Epidermal melanocyte (primary cell): Measurements from ENCODE around the gene DGKB.

Source experiments
- DNase-seq: peaks from one replicate; pipeline ENCODE4 v3.0.0; 2011; ENCODE audit warnings: low spot score; ENCODE audit not compliant: insufficient read length

The DGKB gene

DNA sequence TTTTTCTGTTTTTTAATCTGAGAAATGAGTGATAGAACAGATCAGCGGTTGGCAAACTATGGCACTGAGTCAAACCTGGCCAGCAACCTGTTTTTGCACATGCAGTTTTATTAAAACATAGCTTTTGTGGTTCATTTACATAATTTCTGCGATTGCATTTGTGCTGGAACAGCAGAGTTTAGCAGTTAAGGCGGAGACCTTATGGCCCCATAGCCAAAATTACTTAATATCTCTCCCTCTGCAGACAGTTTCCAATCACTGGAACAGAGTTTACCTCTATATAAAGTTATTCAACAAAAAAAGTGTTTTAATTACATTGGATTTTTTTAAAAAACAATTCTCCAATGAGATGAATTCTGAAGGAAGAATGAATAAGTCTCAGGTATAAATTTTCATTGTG is 212.1 kb downstream of the DGKB start:
- DNase-seq: no peak

DNA sequence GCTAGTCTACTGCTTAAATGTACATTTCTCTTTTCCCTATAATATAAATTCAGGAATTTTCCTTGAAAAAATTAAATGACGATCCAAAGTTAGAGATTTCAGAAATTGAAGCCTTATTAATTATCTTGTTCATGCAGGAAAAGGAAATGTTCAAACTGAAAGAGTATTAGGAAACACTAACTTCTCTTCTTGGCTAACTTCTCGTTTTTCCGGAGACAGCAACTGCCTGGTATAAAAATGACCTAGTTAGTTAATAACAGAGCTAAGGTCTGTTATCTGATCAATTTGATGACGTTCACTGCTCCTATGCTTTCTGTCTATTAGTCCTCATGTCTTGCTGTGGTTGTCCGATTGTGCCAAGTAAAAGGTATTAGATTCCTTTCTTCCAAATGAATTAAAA is 212.5 kb downstream of the DGKB start:
- DNase-seq: no peak

DNA sequence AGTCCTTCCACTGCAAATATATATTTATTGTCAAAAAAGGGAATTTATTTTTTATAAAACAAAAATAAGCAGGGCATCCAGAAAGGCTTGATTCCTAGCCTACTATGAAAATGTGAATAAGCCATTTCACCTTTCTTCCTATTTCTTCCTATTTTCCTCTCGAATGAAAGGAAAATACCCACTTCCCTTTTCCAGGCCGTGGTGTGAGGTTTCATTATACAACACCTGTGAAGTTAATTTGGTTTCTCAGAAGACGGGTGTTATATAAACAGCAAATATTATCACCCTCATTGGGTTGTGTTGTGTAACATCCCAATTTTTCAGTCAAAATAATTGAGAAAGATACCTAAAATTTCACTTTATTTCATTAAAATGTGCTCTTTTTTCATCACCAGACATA is 214.3 kb downstream of the DGKB start:
- DNase-seq: no peak

DNA sequence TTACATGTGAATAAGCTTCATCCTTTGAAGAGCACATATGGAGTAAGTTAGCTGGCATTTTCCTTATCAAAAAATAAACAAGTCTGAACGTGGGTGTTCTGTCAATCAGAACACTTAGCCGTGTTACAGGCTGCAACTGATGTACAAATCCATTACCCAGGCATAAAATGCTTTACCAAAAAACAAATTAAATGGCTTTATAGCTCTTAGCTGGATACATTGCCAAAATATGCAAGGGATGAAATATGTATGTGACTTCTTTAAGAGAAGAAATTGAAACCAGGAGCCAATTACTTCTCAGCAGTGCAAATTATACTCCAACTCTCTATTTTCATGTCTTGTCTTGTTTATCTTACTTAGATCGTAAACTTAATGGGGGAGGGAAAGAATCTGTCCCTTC is 214.8 kb downstream of the DGKB start:
- no peak for DNase-seq

DNA sequence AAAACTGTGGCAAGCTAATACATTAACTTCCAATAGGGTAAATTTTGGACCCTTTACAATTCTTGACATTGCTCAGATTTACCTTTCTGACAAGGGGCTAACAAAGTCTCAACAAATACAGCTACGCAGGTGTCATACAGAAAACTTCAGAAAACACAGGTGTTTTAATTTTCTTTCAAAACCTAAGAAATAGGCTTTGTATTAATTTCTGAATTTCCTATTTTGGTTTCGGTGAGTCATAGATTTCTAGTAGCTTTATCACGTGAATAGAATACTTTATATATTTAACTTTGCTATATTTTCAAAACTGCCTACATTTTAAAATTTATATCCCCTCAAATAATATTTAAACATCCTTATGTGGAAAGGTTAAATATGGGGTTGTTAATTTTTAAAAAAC is 215.3 kb downstream of the DGKB start:
- no peak for DNase-seq

DNA sequence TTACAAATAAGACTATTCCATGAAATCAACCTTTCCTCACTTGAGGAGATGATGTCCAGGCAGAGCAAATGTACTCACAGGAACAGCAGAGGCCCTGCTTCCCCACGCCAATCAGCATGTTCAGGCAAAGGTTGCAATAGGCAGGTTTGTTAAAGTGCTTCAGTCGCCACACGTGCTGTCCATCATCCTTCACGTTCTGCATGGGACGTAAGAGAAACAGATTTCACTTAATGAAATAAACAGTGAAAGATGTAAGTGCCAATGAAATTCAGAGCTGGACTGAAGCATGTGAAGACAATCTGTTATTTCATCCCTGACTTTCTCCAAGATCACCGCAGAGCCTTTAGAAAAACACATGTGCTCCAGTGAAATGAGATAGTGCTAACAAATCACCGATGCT is 217.4 kb downstream of the DGKB start:
- no peak for DNase-seq

DNA sequence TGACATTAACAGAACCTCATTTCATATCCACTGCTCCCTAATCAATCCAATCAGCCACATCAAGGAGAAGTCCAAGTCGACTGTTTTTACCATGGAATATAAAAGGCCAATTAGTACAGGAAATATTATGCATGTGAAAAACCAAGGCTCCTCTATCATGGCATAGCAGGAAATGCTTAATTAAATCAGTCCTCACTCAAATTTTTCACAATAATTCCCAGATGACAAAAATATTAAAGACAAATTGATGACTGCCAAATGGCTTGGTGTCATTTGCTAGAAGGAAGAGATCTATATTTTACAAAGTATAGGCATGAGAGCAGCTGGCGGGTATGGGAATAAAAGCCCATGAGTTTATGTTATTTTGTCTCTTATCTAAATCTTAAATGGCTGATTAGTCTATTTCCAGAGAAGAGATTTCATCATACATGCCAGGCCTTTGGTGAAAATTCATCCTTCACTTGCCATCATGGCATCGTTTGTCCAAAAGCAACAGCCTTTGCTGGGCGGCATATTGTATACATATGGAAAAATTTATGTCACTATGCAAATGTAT is 219.6 kb downstream of the DGKB start:
- DNase-seq: no peak

DNA sequence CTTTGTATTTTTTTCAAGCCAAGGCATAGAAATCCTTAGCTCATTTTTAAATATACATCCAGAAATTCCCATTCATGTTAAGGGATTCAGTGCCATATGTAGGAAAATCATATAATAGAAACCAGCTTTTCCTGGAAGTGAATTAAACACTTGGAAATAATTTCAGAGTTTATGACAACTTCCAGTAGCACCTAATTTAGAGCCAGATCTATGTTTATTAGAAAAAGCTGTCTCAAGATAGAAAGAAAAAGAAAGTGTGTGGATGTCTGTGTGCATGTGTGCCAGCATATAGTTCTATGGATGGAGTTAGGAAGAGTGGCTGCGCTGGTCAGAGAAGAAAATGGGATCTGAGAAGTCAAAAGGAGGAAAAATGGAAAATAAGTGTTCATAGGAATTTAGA is 225.7 kb downstream of the DGKB start:
- DNase-seq: no peak

DNA sequence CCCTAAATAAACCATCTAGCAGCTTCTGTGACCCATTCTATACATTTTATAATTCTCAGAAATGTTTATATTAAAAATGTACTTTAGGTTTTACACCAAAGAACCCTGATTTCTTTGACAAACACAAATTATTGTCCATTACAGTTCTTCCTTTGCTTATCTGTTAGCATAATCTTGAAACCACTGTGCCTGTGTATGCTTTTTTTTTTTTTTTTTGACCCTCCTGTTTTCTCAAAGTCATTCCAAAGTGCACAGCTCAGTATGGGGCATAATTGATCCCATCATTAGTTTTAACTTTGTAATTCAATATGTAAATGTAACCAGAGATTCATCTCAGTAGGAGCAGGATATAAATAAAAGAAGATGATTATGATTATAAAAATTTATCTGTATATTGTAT is 229.3 kb downstream of the DGKB start:
- no peak for DNase-seq

DNA sequence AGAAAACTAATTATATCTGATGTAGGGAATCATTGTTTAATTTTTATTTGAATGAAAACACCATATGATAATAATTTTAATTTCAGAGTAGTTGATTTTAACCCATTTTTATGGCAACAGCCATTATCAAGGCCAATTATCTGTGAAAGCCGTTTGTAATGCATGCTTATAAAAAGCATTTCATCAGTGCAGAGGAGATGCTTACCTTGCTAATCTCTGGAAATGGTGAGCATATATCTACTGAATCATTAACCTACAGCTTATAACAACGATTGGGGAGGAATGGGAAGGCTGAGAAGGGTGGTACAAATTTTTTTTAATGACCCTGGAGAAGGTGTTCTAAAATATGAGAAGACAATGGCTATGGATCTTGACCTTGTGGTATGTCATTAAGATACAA is 235.6 kb downstream of the DGKB start:
- DNase-seq: no peak

DNA sequence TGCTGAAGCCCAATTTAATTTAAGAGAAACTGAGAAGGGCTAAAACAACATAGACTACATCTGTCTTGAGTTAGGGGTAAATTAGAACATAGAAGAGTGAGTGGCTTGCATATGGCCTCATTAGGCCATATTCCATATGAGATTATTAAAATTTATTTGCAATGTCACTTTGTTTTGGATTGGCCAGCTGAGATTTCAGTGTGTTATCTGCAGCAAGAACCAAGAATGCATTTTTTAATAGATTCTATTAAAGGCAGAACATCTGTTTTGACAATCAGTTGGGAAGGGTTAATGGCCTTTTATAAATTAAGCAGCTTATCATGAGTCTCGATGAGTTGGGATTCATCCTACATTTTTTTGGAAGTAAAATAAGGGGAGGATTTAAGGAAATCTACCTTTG is 236.2 kb downstream of the DGKB start:
- no peak for DNase-seq

DNA sequence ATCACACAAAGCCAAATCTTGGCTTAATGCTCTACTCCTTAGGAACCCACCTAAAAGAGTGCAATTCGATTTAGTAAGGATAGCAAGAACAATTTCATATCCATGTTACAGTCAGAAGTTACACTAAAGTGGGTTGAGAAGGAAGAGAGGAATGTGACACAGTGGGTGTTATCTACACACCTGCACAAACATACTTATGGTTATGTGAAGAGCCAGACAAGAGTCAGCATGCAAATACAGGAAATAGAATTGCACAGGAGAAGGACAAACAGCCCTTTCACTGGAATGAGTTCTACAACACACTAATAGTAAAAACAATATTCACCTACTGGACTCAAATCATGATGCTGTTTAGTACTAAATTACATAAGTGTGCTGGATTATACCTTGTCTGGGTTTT is 262.8 kb downstream of the DGKB start:
- no peak for DNase-seq

DNA sequence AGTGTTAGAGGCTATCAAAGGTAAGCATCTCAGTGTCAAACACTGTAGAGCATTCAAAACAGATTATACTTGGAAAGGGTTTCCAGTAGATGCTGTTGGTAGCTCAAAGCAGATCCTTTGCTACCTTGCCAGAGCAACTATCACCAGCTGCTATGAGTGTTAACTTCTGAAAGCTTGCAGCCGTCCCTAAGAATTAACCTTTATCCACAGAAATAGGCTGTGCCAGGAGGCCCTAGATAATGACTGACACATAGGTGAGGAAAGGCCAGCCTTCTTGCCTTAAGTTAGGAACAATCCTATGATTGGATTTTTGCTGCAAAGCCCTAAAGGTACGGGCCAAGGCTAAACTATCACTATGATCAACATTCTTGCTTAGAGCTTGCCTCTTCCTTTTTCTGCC is 263.2 kb downstream of the DGKB start:
- no peak for DNase-seq

DNA sequence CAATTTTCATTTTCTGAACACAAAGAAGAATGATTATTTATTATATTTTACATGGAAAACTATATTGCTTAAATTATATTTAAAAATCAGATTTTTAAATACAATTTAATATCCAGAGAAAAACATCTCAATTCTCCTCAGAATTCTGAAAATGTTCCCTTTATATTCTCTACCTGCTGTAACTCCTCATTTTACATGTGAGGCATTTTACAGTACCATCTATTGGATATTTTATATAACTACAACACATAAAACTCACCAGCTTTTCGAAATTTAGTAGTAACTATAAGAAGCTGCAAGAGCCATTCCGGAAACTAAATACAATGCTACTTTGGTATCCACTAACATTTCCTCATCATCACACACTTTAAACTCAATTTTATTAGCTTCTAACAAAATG is 264.6 kb downstream of the DGKB start:
- no peak for DNase-seq

DNA sequence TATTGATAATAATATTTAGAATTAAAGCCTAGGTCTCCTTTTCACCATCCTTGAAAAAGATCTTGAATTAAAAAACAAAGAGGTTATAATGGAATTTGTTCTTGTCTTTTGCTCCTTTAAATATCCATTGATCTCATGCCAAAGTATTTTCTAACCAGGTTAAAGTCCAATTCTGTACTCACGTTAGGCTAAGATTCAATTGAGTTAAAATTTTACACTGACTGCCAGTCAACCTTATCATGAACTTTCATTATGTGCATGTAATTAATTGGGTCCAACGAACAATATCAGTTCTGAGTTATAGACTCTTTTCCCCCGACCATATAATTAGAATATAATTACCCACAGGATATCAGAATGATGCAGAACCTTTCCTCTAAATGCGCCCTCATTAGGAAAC is 266.6 kb downstream of the DGKB start:
- no peak for DNase-seq

DNA sequence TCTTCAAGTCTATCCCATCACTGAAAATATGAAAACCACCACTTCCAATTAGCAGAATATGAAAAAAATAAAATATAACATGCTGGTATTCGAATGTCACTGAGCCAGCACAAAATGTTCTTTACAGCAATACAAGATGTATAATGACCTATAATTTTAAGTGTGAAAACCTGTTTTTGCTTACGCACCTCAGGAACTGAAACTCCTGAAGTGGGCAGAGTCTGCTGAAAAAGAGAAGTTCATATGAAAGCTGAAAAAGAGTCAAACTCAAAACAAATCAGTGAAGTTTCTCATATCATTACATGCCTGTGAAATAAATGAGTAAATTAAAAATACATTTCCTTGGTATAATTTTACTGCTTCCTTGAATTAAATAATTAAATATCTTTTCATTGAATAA is 272.5 kb downstream of the DGKB start:
- no peak for DNase-seq

DNA sequence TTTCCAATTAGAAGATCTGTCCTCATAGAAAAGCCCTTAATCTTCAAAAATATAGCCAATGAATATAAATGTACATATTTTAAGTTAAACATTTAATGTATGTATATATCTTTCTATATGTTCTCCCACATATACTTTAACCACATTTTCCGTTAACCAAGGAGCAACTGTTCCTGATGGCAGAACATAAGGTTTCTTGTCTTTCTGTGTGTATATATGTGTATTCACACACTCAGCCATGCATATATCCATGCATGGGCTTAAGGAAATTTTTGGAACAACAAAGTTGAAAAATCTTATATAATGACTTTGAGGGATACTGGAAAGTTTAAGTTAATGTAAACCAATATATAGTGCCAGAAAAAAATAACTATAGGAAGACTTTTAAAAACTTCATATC is 274.0 kb downstream of the DGKB start:
- DNase-seq: no peak

DNA sequence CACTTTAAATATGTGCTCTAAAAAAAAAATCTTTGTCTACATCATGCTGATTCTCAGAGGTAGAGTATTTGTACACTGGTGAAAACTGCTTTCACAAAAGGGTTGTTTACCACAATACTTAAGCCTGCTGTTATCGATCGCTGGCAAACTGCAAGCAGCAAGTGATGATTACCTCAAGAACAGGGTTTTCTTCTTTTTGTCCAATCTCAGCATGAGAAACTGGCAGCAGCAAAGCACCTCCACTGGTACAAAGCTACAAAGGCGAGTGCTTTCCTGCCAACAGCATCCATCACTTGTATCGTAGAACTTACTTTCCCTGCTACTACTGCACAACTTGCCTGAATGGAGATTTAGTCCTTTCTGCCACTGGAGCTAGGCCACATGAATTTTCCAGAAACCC is 276.5 kb downstream of the DGKB start:
- DNase-seq: no peak

DNA sequence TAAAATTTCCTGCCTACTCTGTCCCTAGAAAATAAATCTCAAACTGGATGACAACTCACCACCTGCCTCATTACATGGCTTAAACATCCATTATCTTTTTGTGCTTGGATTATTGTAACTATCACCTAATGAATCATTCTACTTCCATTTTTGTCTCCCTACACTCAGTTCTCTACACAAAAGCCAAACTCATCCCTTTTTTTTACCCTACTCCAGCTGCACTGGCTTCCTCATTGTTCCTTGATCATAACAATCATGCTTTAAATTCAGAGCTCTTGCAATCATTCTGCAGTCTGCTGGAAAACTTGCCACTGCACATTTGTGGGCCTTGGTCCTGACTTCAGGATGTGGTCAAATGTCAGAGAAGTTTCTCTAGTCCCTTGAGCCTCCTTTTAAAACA is 280.0 kb downstream of the DGKB start:
- no peak for DNase-seq

DNA sequence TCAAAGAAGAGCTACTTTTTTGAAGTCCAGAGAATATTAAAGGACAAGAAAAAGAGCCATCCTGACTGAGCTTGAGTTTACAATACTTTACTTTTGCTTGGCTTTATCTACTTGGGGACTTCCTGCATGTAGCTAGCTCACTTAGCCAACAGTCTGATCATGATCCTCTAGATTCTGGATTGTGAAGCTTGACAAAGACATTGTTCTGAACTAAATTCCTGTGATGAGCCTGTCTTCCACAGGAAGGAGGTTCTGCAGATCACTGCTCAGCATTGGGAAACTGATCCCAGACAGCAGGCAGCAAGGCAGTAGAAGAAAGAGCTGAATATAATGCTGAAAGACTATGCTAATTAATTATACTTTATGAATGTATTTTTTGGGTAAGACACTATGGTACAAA is 296.4 kb downstream of the DGKB start:
- no peak for DNase-seq

DNA sequence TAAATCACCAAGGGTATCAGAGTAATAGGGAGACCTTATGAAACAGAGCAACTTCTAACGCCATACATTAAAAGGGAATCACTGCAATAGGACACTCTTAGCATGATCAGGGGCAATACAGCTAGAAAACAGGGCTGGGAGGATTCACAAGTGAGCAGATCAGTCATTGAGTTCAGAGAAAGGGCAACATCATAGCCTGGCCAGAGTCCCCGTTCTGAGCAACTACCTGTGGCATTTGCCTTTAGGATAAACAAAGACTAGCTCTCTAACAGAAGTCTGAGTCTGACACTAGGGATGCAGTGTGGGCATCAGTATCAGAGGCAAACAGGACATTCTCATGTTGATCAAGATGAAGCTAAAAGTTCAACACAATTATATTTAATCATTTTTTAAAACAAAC is 297.9 kb downstream of the DGKB start:
- no peak for DNase-seq

DNA sequence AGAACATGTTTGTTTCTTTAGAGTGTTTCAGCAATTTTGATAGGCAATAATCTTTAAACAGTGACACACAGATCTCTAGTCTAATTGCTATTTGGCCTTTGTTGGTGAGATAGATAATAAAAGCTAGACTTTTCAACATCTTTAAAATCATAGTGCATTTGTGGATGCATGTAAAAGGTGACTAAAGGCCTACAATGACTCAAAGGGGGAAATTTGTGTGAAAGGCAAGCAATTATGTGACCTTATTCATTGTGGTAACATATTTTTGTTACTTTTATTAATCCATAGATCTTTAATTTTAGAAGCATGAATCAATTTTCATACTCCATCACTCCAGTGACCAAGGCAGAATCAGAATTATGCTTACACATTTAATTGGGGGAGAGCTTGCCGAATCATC is 299.7 kb downstream of the DGKB start:
- no peak for DNase-seq

DNA sequence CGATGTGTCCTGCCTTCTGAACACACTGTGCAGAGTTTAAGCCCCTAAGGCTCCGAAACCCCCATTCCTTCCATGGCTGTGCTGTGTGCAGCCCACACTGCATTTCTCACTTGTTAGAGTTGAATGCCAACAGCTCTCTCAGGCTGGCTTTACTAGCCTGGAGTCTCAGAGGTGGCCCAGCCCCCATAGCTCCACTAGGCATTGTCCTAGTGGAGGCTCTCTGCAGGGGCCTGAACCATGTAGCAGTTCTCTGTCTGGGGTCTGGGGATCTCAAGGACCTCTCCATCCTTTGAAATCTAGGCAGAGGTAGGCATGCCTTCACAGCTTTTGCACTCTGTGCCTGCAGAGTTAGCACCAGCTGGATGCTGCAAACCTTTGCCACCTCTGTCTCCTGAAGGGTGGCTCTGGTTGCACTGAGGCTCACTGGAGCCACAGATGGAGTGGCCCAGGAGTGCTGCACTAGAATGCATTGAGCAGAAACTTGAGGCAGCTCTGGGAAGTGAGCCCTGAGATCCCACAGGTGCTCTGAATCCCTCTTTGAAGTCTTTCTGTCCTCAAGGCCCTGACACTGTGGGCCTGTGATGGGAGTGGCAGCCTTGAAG is 301.7 kb downstream of the DGKB start:
- DNase-seq: no peak

DNA sequence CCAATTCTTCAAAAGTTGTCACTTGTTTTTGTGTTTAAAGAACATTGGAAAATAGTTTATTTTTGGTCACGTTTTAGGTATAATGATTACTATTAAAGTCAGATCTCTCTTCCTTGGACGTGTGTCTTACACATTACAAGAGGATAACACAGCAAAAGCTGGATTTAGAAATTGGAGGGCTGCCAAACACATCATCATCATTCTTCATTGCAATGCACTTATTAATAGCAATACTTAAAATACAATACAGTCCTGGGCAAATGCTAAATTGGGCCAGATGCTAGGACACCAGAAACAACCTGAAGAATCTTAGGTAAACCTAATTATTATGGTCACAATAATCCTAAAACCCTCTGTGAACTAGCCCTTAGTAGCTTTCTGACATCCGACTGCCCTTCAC is 303.6 kb downstream of the DGKB start:
- DNase-seq: no peak
